Astrocyte of the spinal cord (primary cell): ENCODE measurements around the gene MAN2B2.

Experiments used
- DNase-seq: peaks from one replicate; pipeline ENCODE4 v3.0.0; 2011; ENCODE audit warnings: low read depth, low spot score
- H3K4me3 ChIP-seq: 2 replicates; pipeline ENCODE4 v1.5.1; 2011; ENCODE audit warnings: low read depth, mild to moderate bottlenecking, low read length, moderate library complexity
- in situ Hi-C: cut with HindIII; loops from 2 replicates; pipeline ENCODE4 v1.10.0; 2017; ENCODE audit warnings: low sequenced_read_pairs
- TF ChIP-seq, protein P1 (sequence below): IDR thresholded peaks from 2 replicates; pipeline ENCODE4 v1.5.1; 2012; ENCODE audit warnings: low read depth, mild to moderate bottlenecking, low read length, inconsistent platforms

MAN2B2 gene

GRCh38 chr4:6598641-6599040 lies 23.7 kb downstream of the MAN2B2 start:
- in situ Hi-C loops: no loop called here
- H3K4me3 ChIP-seq: no peak overlapping the region
- TF ChIP-seq, protein P1, sequence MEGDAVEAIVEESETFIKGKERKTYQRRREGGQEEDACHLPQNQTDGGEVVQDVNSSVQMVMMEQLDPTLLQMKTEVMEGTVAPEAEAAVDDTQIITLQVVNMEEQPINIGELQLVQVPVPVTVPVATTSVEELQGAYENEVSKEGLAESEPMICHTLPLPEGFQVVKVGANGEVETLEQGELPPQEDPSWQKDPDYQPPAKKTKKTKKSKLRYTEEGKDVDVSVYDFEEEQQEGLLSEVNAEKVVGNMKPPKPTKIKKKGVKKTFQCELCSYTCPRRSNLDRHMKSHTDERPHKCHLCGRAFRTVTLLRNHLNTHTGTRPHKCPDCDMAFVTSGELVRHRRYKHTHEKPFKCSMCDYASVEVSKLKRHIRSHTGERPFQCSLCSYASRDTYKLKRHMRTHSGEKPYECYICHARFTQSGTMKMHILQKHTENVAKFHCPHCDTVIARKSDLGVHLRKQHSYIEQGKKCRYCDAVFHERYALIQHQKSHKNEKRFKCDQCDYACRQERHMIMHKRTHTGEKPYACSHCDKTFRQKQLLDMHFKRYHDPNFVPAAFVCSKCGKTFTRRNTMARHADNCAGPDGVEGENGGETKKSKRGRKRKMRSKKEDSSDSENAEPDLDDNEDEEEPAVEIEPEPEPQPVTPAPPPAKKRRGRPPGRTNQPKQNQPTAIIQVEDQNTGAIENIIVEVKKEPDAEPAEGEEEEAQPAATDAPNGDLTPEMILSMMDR: no peak
- DNase-seq: no peak

- H3K4me3 ChIP-seq: no peak overlapping the region
- DNase-seq: no peak
- in situ Hi-C loops: no loop called here
- TF ChIP-seq, protein P1: no peak
Measured at GRCh38 chr4:6601661-6602250, 26.8 kb downstream of the MAN2B2 start.

- in situ Hi-C loops: no loop called here
- no peak overlapping the region for H3K4me3 ChIP-seq
- TF ChIP-seq, protein P1: no peak
- no peak for DNase-seq
Measured at GRCh38 chr4:6602289-6602688, 27.3 kb downstream of the MAN2B2 start.

- DNase-seq: no peak
- no peak overlapping the region for H3K4me3 ChIP-seq
- in situ Hi-C loops: no loop called here
- TF ChIP-seq, protein P1: no peak
Measured at GRCh38 chr4:6603128-6603527, 28.1 kb downstream of the MAN2B2 start.

DNA sequence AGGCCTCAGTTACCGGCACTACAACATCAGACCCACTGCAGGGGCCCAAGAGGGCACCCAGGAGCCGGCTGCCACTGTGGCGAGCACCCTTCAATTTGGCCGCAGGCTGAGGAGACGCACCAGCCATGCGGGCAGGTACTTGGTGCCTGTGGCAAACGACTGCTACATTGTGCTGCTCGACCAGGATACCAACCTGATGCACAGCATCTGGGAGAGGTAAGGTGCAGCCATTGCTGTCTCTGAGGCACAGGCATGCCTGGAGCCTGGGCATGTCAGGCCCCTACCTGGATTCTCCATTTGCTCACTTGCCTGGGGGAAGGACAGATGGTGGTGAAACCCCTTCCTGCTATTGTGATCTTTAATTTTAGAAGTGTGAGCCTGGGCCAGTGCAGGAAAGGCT lies 30.1 kb downstream of the MAN2B2 start:
- in situ Hi-C loops: no loop called here
- TF ChIP-seq, protein P1: no peak
- H3K4me3 ChIP-seq: no peak overlapping the region
- DNase-seq: no peak

DNA sequence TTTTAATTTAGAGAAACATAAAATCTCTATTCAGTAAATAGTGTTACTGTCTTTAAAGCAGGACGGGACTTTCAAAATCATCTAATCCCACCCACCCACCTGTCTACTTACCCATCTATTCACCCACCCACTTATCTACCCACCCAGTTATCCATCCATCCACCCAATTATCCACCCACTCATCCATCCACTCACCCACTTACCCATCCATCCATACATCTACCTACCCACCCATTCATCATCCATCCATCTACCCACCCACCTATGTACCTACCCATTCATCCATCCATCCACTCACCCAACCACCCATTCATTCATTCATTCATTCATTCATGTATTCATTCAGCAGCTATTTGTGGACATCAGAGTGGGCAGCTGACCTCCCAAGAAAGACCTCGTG lies 30.6 kb downstream of the MAN2B2 start:
- in situ Hi-C loops: no loop called here
- DNase-seq: no peak
- TF ChIP-seq, protein P1: no peak
- H3K4me3 ChIP-seq: no peak overlapping the region
